ENCODE measurements around the gene MICALL1. TPM values are rescaled to one million over a fixed set of nuclear protein-coding genes. Genes with fewer than 3 reads are reported as not detected.

The MICALL1 gene
- total and polyA plus RNA-seq, 5 donors from 2014 or later, result 1.1 to 25.2 (median 1.8) TPM

- peaks cover 0 to 27% (median 13%) of the 10 kb centered on the region in 4 donors for H3K4me1 Mint-ChIP-seq
- H3K9me3 ChIP-seq (ENCODE audit: control insufficient read depth in 2 of 2, low read length in 2 of 2), result no peaks in the 10 kb centered on the region
- DNase-seq (no peak), ATAC-seq (ENCODE audit: low read depth in 2 of 2) (no peak)
- no peak overlapping the region for H3K4me3 Mint-ChIP-seq
- H3K27me3 Mint-ChIP-seq, result no peaks in the 10 kb centered on the region
- peaks cover 56% of the 10 kb centered on the region for H3K36me3 ChIP-seq (ENCODE audit: control insufficient read depth, insufficient read depth, low read length)
- no peak overlapping the region for H3K4me3 ChIP-seq (ENCODE audit: low read depth, low read length)
- H3K27me3 ChIP-seq (ENCODE audit: control insufficient read depth, insufficient read depth, low read length), result no peaks in the 10 kb centered on the region
- no peak overlapping the region for H3K27ac Mint-ChIP-seq
- H3K27ac ChIP-seq (ENCODE audit: insufficient read depth, low read length, poor library complexity, severe bottlenecking), result no peak overlapping the region
- H3K9me3 Mint-ChIP-seq, result peaks cover 0 to 3% (median 0%) of the 10 kb centered on the region in 7 donors
- H3K4me1 ChIP-seq (ENCODE audit: control insufficient read depth, insufficient read depth, low read length, poor library complexity, severe bottlenecking), result no peaks in the 10 kb centered on the region
- H3K36me3 Mint-ChIP-seq, result peaks cover 24% of the 10 kb centered on the region
Observed at GRCh38 chr22:37884420-37884819, 21.7 kb upstream of the MICALL1 start.

- H3K27me3 Mint-ChIP-seq, result no peaks in the 10 kb centered on the region
- Histone ChIP-seq H3K9me3 (ENCODE audit: control insufficient read depth in 2 of 2, low read length in 2 of 2) (no peaks in the 10 kb centered on the region), H3K4me3 (ENCODE audit: low read depth, low read length) (no peak overlapping the region), H3K27me3 (ENCODE audit: control insufficient read depth, insufficient read depth, low read length) (no peaks in the 10 kb centered on the region), H3K27ac (ENCODE audit: insufficient read depth, low read length, poor library complexity, severe bottlenecking) (no peak overlapping the region), H3K4me1 (ENCODE audit: control insufficient read depth, insufficient read depth, low read length, poor library complexity, severe bottlenecking) (no peaks in the 10 kb centered on the region), H3K36me3 (ENCODE audit: control insufficient read depth, insufficient read depth, low read length) (peaks cover 36% of the 10 kb centered on the region)
- peaks cover 0 to 19% (median 10%) of the 10 kb centered on the region in 4 donors for H3K4me1 Mint-ChIP-seq
- ATAC-seq (ENCODE audit: low read depth in 2 of 2), result no peak
- peaks cover 20% of the 10 kb centered on the region for H3K36me3 Mint-ChIP-seq
- no peak for DNase-seq
- H3K27ac Mint-ChIP-seq, result peak overlapping the region; percentile 50 to 77 (median 52)
- H3K9me3 Mint-ChIP-seq, result peaks cover 0 to 3% (median 0%) of the 10 kb centered on the region in 7 donors
- H3K4me3 Mint-ChIP-seq, result no peak overlapping the region
Observed at GRCh38 chr22:37887584-37888378, 18.3 kb upstream of the MICALL1 start.

- Mint-ChIP-seq H3K4me3 (peak overlapping the region in 1 of 4 donors; percentile 83), H3K27me3 (no peaks in the 10 kb centered on the region), H3K27ac (peak overlapping the region in 2 of 3 donors; percentile 40 to 60), H3K36me3 (peaks cover 13% of the 10 kb centered on the region), H3K4me1 (peaks cover 4 to 37% (median 18%) of the 10 kb centered on the region in 4 donors), H3K9me3 (peaks cover 0 to 3% (median 0%) of the 10 kb centered on the region in 7 donors)
- no peaks in the 10 kb centered on the region for H3K9me3 ChIP-seq (ENCODE audit: control insufficient read depth in 2 of 2, low read length in 2 of 2)
- DNase-seq (no peak), ATAC-seq (ENCODE audit: low read depth in 2 of 2) (no peak)
- peaks cover 26% of the 10 kb centered on the region for H3K36me3 ChIP-seq (ENCODE audit: control insufficient read depth, insufficient read depth, low read length)
- no peaks in the 10 kb centered on the region for H3K27me3 ChIP-seq (ENCODE audit: control insufficient read depth, insufficient read depth, low read length)
- H3K4me3 ChIP-seq (ENCODE audit: low read depth, low read length), result no peak overlapping the region
- no peak overlapping the region for H3K27ac ChIP-seq (ENCODE audit: insufficient read depth, low read length, poor library complexity, severe bottlenecking)
- peaks cover 10% of the 10 kb centered on the region for H3K4me1 ChIP-seq (ENCODE audit: control insufficient read depth, insufficient read depth, low read length, poor library complexity, severe bottlenecking)
Observed at GRCh38 chr22:37891926-37892325, 14.2 kb upstream of the MICALL1 start.

GRCh38 chr22:37892566-37893335, 13.3 kb upstream of the MICALL1 start:
- H3K27ac Mint-ChIP-seq, result peak overlapping the region in 1 of 3 donors; percentile 86
- Histone ChIP-seq H3K27ac (ENCODE audit: insufficient read depth, low read length, poor library complexity, severe bottlenecking) (no peak overlapping the region), H3K27me3 (ENCODE audit: control insufficient read depth, insufficient read depth, low read length) (no peaks in the 10 kb centered on the region), H3K4me1 (ENCODE audit: control insufficient read depth, insufficient read depth, low read length, poor library complexity, severe bottlenecking) (peaks cover 12% of the 10 kb centered on the region), H3K36me3 (ENCODE audit: control insufficient read depth, insufficient read depth, low read length) (peaks cover 18% of the 10 kb centered on the region), H3K4me3 (ENCODE audit: low read depth, low read length) (no peak overlapping the region), H3K9me3 (ENCODE audit: control insufficient read depth in 2 of 2, low read length in 2 of 2) (no peaks in the 10 kb centered on the region)
- DNase-seq (no peak), ATAC-seq (ENCODE audit: low read depth in 2 of 2) (no peak)
- peaks cover 0 to 3% (median 0%) of the 10 kb centered on the region in 7 donors for H3K9me3 Mint-ChIP-seq
- H3K27me3 Mint-ChIP-seq, result no peaks in the 10 kb centered on the region
- peaks cover 10% of the 10 kb centered on the region for H3K36me3 Mint-ChIP-seq
- H3K4me3 Mint-ChIP-seq, result no peak overlapping the region
- H3K4me1 Mint-ChIP-seq, result peaks cover 4 to 38% (median 20%) of the 10 kb centered on the region in 4 donors

- Mint-ChIP-seq H3K4me1 (peaks cover 4 to 36% (median 16%) of the 10 kb centered on the region in 4 donors), H3K4me3 (no peak overlapping the region), H3K27ac (peak overlapping the region; percentile 45 to 90 (median 86)), H3K27me3 (no peaks in the 10 kb centered on the region), H3K36me3 (peaks cover 1% of the 10 kb centered on the region), H3K9me3 (no peaks in the 10 kb centered on the region)
- Histone ChIP-seq H3K9me3 (ENCODE audit: control insufficient read depth in 2 of 2, low read length in 2 of 2) (no peaks in the 10 kb centered on the region), H3K27me3 (ENCODE audit: control insufficient read depth, insufficient read depth, low read length) (no peaks in the 10 kb centered on the region), H3K36me3 (ENCODE audit: control insufficient read depth, insufficient read depth, low read length) (peaks cover 10% of the 10 kb centered on the region), H3K4me3 (ENCODE audit: low read depth, low read length) (no peak overlapping the region), H3K4me1 (ENCODE audit: control insufficient read depth, insufficient read depth, low read length, poor library complexity, severe bottlenecking) (peaks cover 12% of the 10 kb centered on the region), H3K27ac (ENCODE audit: insufficient read depth, low read length, poor library complexity, severe bottlenecking) (no peak overlapping the region)
- DNase-seq, result no peak
- no peak for ATAC-seq (ENCODE audit: low read depth in 2 of 2)
Observed at GRCh38 chr22:37893583-37893983, 12.5 kb upstream of the MICALL1 start.

GRCh38 chr22:37894939-37895670, 11.0 kb upstream of the MICALL1 start:
- Mint-ChIP-seq H3K36me3 (no peaks in the 10 kb centered on the region), H3K27me3 (no peaks in the 10 kb centered on the region), H3K9me3 (no peaks in the 10 kb centered on the region), H3K4me1 (peaks cover 4 to 36% (median 16%) of the 10 kb centered on the region in 4 donors), H3K27ac (peak overlapping the region; percentile 52 to 95 (median 81)), H3K4me3 (no peak overlapping the region)
- H3K9me3 ChIP-seq (ENCODE audit: control insufficient read depth in 2 of 2, low read length in 2 of 2), result no peaks in the 10 kb centered on the region
- H3K36me3 ChIP-seq (ENCODE audit: control insufficient read depth, insufficient read depth, low read length), result peaks cover 2% of the 10 kb centered on the region
- ATAC-seq (ENCODE audit: low read depth in 2 of 2) (no peak), DNase-seq (no peak)
- H3K4me1 ChIP-seq (ENCODE audit: control insufficient read depth, insufficient read depth, low read length, poor library complexity, severe bottlenecking), result peaks cover 12% of the 10 kb centered on the region
- no peak overlapping the region for H3K4me3 ChIP-seq (ENCODE audit: low read depth, low read length)
- no peaks in the 10 kb centered on the region for H3K27me3 ChIP-seq (ENCODE audit: control insufficient read depth, insufficient read depth, low read length)
- H3K27ac ChIP-seq (ENCODE audit: insufficient read depth, low read length, poor library complexity, severe bottlenecking), result peak overlapping the region; percentile 65

- DNase-seq, result peak in 2 of 3 donors; percentile 36 to 88
- no peaks in the 10 kb centered on the region for H3K9me3 Mint-ChIP-seq
Observed at GRCh38 chr22:37896181-37896592, 9.9 kb upstream of the MICALL1 start.

More at GRCh38 chr22:37896181-37896592, 9.9 kb upstream of the MICALL1 start:
- peak overlapping the region in 3 of 4 donors; percentile 34 to 76 (median 41) for H3K4me3 Mint-ChIP-seq
- no peaks in the 10 kb centered on the region for H3K36me3 ChIP-seq (ENCODE audit: control insufficient read depth, insufficient read depth, low read length)
- H3K4me3 ChIP-seq (ENCODE audit: low read depth, low read length), result peak overlapping the region; percentile 51
- no peaks in the 10 kb centered on the region for H3K27me3 ChIP-seq (ENCODE audit: control insufficient read depth, insufficient read depth, low read length)
- peaks cover 12% of the 10 kb centered on the region for H3K4me1 ChIP-seq (ENCODE audit: control insufficient read depth, insufficient read depth, low read length, poor library complexity, severe bottlenecking)
- no peaks in the 10 kb centered on the region for H3K9me3 ChIP-seq (ENCODE audit: control insufficient read depth in 2 of 2, low read length in 2 of 2)
- no peaks in the 10 kb centered on the region for H3K27me3 Mint-ChIP-seq
- peaks cover 4 to 36% (median 16%) of the 10 kb centered on the region in 4 donors for H3K4me1 Mint-ChIP-seq
- peak overlapping the region; percentile 65 for H3K27ac ChIP-seq (ENCODE audit: insufficient read depth, low read length, poor library complexity, severe bottlenecking)
- peak; percentile 89 to 93 for ATAC-seq (ENCODE audit: low read depth in 2 of 2)
- peak overlapping the region; percentile 82 to 95 (median 94) for H3K27ac Mint-ChIP-seq
- no peaks in the 10 kb centered on the region for H3K36me3 Mint-ChIP-seq
